GM12872 (cell line): ENCODE results near the gene PRM1.

Experiments used
- TF ChIP-seq, protein P1 (sequence below): IDR thresholded peaks from 3 replicates; pipeline ENCODE4 v1.5.1; 2011; ENCODE audit warnings: low read depth, mild to moderate bottlenecking, low read length, moderate library complexity; ENCODE audit not compliant: insufficient read depth

PRM1 gene

GRCh38 chr16:11277607-11278337 lies 3.4 kb downstream of the PRM1 start:
- TF ChIP-seq, protein P1, sequence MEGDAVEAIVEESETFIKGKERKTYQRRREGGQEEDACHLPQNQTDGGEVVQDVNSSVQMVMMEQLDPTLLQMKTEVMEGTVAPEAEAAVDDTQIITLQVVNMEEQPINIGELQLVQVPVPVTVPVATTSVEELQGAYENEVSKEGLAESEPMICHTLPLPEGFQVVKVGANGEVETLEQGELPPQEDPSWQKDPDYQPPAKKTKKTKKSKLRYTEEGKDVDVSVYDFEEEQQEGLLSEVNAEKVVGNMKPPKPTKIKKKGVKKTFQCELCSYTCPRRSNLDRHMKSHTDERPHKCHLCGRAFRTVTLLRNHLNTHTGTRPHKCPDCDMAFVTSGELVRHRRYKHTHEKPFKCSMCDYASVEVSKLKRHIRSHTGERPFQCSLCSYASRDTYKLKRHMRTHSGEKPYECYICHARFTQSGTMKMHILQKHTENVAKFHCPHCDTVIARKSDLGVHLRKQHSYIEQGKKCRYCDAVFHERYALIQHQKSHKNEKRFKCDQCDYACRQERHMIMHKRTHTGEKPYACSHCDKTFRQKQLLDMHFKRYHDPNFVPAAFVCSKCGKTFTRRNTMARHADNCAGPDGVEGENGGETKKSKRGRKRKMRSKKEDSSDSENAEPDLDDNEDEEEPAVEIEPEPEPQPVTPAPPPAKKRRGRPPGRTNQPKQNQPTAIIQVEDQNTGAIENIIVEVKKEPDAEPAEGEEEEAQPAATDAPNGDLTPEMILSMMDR: no peak

DNA sequence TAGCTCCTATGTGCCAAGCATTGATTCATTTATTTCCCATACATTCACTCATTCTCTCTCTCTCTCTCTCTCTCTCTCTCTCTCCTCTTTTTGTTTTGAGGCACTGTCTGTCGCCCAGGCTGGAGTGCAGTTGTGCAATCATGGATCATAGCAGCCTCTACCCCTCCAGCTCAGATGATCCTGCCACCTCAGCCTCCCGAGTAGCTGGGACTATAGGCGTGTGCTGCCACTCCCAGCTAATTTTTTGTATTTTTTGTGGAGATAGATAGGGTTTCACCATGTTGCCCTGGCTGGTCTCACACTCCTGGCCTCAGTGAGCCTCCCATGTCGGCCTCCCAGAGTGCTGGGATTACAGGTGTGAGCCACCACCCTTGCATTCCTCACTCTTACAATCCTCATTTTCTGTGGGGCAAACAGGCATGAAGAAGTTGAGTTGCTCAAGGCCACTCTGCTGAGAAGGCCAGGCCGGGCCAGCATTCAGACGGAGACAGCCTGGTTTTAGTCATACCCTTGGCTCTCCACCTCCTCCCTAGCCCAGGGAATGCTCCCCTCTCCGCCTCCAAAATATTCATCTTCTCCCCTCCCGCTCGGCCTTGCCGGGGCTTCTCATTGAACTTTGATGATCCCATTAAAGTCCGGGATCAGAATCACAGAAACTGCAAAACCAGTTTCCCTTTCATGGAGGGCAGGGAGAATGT lies 4.1 kb downstream of the PRM1 start:
- TF ChIP-seq, protein P1: no peak

DNA sequence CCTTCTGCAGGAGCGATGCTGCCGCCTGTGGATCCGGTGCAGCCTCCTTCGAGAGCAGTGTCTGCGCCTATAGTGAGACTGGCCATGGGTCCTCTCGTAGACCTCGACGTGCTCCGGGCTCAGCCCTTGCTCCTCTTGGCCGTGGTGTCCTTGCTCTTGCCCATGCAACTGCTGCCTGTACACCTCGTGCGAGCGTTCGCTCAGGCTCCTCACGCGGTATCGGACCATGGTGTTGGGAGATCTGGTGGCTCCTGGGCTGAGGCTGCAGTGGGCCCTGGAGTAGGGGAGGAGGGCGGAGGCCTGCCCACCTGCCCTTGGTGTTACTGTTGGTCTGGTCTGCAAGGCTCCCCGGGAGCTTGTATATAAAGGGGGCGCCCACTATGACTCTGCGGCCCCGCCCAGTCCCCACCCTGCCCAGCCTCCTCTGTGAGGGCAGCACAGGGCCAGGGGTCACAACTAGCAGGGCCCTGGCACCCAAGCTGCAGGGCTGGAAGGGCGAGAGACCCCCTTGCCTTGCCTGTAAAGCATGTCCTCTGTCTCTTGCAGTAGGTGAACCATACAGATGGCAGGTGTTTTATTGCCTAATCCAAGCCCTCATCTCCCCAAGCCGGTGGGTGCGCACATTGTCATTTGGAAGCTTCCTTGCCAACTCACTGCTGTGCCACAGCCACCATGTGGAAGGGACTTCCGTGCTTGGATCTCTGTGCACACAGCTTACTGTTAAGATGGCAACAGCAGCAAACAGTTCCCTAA lies 4.8 kb downstream of the PRM1 start, which contains the start of gene PRM2:
Gene PRM2, minus strand, starts transcription at position 338 of the 753 bp plus-strand sequence. Its CDS starts 110 bp downstream, at position 228.
- TF ChIP-seq, protein P1: no peak

DNA sequence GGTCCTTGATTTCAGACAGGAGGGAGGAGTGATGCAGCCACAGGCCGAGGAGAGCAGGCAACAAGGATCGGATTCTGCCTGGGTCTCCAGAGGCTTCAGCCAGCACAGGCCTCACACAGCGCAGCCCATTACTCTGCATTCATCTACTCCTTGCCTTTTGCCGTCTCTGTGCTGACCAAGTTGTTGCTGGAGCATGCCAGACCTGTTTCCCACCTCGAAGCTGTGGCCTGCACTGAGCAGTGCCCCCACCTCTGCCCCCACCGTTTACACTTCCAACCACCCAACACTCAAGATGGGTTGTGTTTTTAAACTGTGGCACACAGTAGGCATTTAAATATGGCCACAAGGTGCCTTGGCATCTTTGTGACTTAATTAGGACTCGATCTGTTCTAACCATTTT lies 6.2 kb downstream of the PRM1 start:
- TF ChIP-seq, protein P1: no peak

DNA sequence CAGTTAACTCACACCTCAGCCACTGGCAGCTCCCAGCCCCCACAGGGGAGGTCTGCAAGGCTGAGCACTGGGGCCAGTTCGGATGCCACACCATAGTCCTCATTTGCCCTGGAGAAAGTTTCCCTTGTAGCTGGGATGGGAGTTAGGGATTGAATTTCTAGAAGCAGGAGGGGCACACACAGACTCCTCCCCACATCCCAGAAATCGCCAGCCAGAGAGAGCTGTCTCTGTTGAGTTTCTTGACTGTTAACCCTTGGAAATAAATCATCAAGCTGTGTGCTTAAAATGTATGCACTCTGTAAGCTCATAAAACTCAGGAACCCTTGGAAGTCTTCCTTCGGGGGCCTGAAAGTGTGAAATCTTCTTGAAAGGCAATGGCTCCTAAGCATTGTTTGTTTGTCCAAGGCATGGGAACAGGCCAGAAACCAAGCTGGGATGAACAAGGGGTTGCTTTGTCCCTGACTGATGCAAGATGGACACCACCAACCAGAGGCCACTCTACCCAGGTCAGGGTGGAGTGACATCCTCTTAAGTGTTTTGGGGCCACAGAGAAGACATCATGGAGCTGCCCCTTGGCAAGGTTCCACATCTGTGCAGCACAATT lies 7.3 kb downstream of the PRM1 start:
- TF ChIP-seq, protein P1: no peak

DNA sequence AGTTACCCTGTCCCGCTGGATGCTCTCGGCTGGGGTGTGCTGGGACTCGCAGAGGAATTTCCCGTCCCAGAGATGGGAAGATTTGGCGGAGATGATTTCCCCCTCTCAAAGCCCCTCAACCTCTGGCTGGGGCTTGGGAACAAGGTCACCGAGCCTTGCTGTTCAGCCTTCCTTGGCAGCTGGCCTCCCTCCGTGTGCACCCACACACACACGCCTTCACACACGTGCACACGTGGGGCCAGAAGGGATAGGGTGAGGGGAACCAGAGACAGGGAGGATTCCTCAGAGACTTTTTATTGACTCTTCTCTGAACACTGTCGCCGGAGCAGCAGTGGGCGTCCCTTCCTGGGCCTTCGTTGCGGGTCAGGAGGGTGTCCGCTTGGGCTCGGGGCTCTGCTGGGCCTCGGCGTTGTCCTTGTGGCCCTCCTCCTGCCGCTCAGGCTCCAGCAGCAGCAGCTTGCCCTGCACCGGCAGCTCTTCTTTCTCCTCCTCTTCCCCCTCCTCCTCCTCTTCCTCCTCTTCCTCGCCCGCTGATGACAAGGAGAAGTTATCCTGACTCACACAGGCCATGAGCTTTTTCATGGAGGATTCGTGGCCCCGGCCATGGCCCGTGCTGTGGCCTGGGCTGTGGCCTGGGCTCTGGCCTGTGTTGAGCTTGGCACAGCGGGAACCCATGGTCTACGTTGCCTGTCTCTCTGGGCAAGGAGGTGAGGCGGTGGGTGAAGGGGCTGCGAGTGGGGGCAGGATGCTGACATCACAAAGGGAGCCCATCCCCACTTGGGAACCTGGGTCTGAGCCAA lies 8.0 kb downstream of the PRM1 start, which contains the start of gene PRM3:
Gene PRM3, minus strand, starts transcription at position 709 of the 800 bp plus-strand sequence. Its CDS starts 34 bp downstream, at position 675.
- TF ChIP-seq, protein P1: no peak
